CMK (cell line): ENCODE results near the gene FAM78B.
A peak's percentile ranks its signal among the peaks of the same experiment; 100 is the strongest.

Source experiments
- DNase-seq: peaks from one replicate; pipeline ENCODE4 v3.0.0-alpha.2; 2010; ENCODE audit warnings: low read depth

Gene FAM78B

GRCh38 chr1:166164995-166165660 is 1.7 kb downstream of the FAM78B start:
- no peak for DNase-seq

GRCh38 chr1:166164646-166164994 is 2.2 kb downstream of the FAM78B start:
- DNase-seq = no peak

GRCh38 chr1:166159656-166160055 is 7.1 kb downstream of the FAM78B start:
- DNase-seq = no peak

- DNase-seq = no peak
Observed at GRCh38 chr1:166156674-166157073, 10.1 kb downstream of the FAM78B start.

- DNase-seq = no peak
Observed at GRCh38 chr1:166155108-166155507, 11.7 kb downstream of the FAM78B start.

GRCh38 chr1:166153525-166154314 is 13.1 kb downstream of the FAM78B start:
- DNase-seq = no peak

- DNase-seq = no peak
Observed at GRCh38 chr1:166152978-166153377, 13.8 kb downstream of the FAM78B start.

- no peak for DNase-seq
Observed at GRCh38 chr1:166151804-166152203, 15.0 kb downstream of the FAM78B start.

- no peak for DNase-seq
Observed at GRCh38 chr1:166145499-166145898, 21.3 kb downstream of the FAM78B start.

GRCh38 chr1:166141969-166142368 is 24.8 kb downstream of the FAM78B start:
- no peak for DNase-seq

GRCh38 chr1:166140251-166140650 is 26.6 kb downstream of the FAM78B start:
- no peak for DNase-seq

GRCh38 chr1:166139735-166140134 is 27.1 kb downstream of the FAM78B start:
- no peak for DNase-seq

GRCh38 chr1:166136699-166137401 is 30.0 kb downstream of the FAM78B start:
- DNase-seq = no peak

GRCh38 chr1:166136222-166136621 is 30.6 kb downstream of the FAM78B start:
- DNase-seq = no peak

GRCh38 chr1:166133857-166134256 is 32.9 kb downstream of the FAM78B start:
- no peak for DNase-seq

- peak; percentile 30 for DNase-seq
Observed at GRCh38 chr1:166133276-166133841, 33.4 kb downstream of the FAM78B start.

- no peak for DNase-seq
Observed at GRCh38 chr1:166132496-166132895, 34.3 kb downstream of the FAM78B start.

GRCh38 chr1:166129006-166129405 is 37.8 kb downstream of the FAM78B start:
- no peak for DNase-seq

- no peak for DNase-seq
Observed at GRCh38 chr1:166128195-166128594, 38.6 kb downstream of the FAM78B start.

GRCh38 chr1:166127003-166127402 is 39.8 kb downstream of the FAM78B start:
- DNase-seq = no peak

GRCh38 chr1:166122873-166123466 is 43.8 kb downstream of the FAM78B start:
- no peak for DNase-seq

- DNase-seq = no peak
Observed at GRCh38 chr1:166121010-166121409, 45.8 kb downstream of the FAM78B start.
